ENCODE data around the gene PROZ. TPM values are rescaled to one million over a fixed set of nuclear protein-coding genes. Genes with fewer than 3 reads are reported as not detected.
A peak's percentile ranks its signal among the peaks of the same experiment; 100 is the strongest.

Gene PROZ
- total RNA-seq, 1 experiment from 2014 or later = not detected

DNA sequence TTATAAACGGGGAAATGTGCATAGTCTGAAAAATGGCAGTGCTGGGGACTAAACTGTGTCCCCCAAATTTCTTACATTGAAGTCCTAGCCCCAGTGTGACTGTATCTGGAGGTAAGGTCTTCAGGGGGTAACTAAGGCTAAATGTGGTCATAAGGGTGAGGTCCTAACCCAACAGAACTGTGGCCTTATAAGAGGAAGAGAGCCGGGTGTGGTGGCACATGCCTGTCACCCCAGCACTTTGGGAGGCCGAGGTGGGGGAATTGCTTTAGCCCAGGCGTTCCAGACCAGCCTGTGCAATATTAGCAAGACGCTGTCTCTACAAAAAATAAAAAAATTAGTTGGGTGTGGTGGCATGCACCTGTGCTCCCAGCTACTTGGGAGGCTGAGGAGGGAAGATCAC, 17.8 kb downstream of the PROZ start:
- H2AFZ ChIP-seq (ENCODE audit: low read length) = no peak overlapping the region

More for the DNA sequence above, 17.8 kb downstream of the PROZ start:
- Histone ChIP-seq H4K5ac (ENCODE audit: insufficient read length, low read depth, low read length) (no peak overlapping the region), H3K14ac (ENCODE audit: insufficient read depth, low read length) (no peak overlapping the region), H3K4ac (ENCODE audit: low read depth, low read length) (no peak overlapping the region), H3K56ac (ENCODE audit: insufficient read length, low read depth, low read length) (no peak overlapping the region), H2BK20ac (ENCODE audit: low read depth, low read length, poor library complexity, severe bottlenecking) (no peak overlapping the region), H3T11ph (ENCODE audit: low read length) (no peak overlapping the region), H4K91ac (ENCODE audit: insufficient read length, low read depth, low read length) (no peak overlapping the region), H4K8ac (replicated peaks; ENCODE audit: insufficient read length, low read depth, low read length) (no peak overlapping the region), H3K23ac (ENCODE audit: insufficient read length, low read depth, low read length) (no peak overlapping the region), H3K4me1 (ENCODE audit: insufficient read depth, low read length) (no peaks in the 10 kb centered on the region), H2AK5ac (ENCODE audit: insufficient read length, low read length) (no peak overlapping the region), H2BK120ac (ENCODE audit: low read depth, low read length, poor library complexity, severe bottlenecking) (no peak overlapping the region), H4K20me1 (ENCODE audit: control insufficient read depth, insufficient read depth, insufficient read length) (no peaks in the 10 kb centered on the region), H2BK12ac (ENCODE audit: insufficient read length, low read depth, low read length) (no peak overlapping the region), H3K9ac (ENCODE audit: extremely low read depth, insufficient read length, low read length) (no peak overlapping the region), H3K79me1 (ENCODE audit: insufficient read depth, low read depth, low read length, poor library complexity, severe bottlenecking) (no peaks in the 10 kb centered on the region), H3K23me2 (ENCODE audit: insufficient read length, low read depth, low read length, poor library complexity, severe bottlenecking) (no peaks in the 10 kb centered on the region), H2BK15ac (ENCODE audit: low read depth, low read length) (no peak overlapping the region), H3K27ac (ENCODE audit: insufficient read length, low read depth, low read length) (no peak overlapping the region), H3K79me2 (ENCODE audit: insufficient read depth, low read length) (no peaks in the 10 kb centered on the region), H3K18ac (ENCODE audit: insufficient read length, low read depth, low read length) (no peak overlapping the region), H3K9me3 (ENCODE audit: control insufficient read depth, low read depth, low read length) (no peaks in the 10 kb centered on the region), H3K27me3 (ENCODE audit: insufficient read depth, low read length) (no peaks in the 10 kb centered on the region), H3K4me2 (ENCODE audit: insufficient read depth, insufficient read length, low read length) (no peak overlapping the region), H2BK5ac (ENCODE audit: insufficient read length, low read length) (no peak overlapping the region)
- no peak for DNase-seq
- Mint-ChIP-seq H3K9me3 (no peaks in the 10 kb centered on the region), H3K27ac (peak overlapping the region; percentile 62 to 73 (median 66); a peak in 6 of 7 replicates), H3K4me3 (no peak overlapping the region), H3K36me3 (ENCODE audit: insufficient read depth in 1 of 3, low read depth in 3 of 3) (peaks cover 33 to 83% (median 77%) of the 10 kb centered on the region in 3 experiments), H3K4me1 (peaks cover 18 to 30% of the 10 kb centered on the region in 2 experiments), H3K27me3 (ENCODE audit: low read depth) (no peaks in the 10 kb centered on the region)
- TF ChIP-seq, protein P1, sequence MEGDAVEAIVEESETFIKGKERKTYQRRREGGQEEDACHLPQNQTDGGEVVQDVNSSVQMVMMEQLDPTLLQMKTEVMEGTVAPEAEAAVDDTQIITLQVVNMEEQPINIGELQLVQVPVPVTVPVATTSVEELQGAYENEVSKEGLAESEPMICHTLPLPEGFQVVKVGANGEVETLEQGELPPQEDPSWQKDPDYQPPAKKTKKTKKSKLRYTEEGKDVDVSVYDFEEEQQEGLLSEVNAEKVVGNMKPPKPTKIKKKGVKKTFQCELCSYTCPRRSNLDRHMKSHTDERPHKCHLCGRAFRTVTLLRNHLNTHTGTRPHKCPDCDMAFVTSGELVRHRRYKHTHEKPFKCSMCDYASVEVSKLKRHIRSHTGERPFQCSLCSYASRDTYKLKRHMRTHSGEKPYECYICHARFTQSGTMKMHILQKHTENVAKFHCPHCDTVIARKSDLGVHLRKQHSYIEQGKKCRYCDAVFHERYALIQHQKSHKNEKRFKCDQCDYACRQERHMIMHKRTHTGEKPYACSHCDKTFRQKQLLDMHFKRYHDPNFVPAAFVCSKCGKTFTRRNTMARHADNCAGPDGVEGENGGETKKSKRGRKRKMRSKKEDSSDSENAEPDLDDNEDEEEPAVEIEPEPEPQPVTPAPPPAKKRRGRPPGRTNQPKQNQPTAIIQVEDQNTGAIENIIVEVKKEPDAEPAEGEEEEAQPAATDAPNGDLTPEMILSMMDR (conservative IDR thresholded peaks at IDR 0.05) = no peak
- no CpG with 5 or more reads among the region's 5 CpGs for WGBS (ENCODE audit: extremely low coverage, insufficient read length, low lambda C conversion rate)

Data from H9 (cell line).